Vagina (tissue), 2 donors: ENCODE data around the gene GPR55. TPM values are rescaled to one million over a fixed set of nuclear protein-coding genes. Genes with fewer than 3 reads are reported as not detected.
"Not testable (repeated sequence)": the region's sequence is repeated elsewhere in the genome, so short reads cannot be mapped to it uniquely, and the experiment has no call there.

Source experiments
- DNase-seq, 2 donors: peaks; one replicate each; pipeline ENCODE4 v3.0.0-alpha.2; 2017; ENCODE audit errors: extremely low spot score in 2 of 2
- H3K27ac ChIP-seq: fragments of 200-600 bp; sonication (generic); one replicate; pipeline ENCODE4 v1.5.1; 2019
- H3K27me3 ChIP-seq: fragments of 200-600 bp; sonication (generic); one replicate; pipeline ENCODE4 v1.5.1; 2019
- H3K36me3 ChIP-seq, 2 donors: fragments of 200-600 bp; sonication (generic); one replicate each; pipeline ENCODE4 v1.5.1; 2017 to 2019
- H3K4me1 ChIP-seq: fragments of 200-600 bp; sonication (generic); one replicate; pipeline ENCODE4 v1.5.1; 2019
- H3K4me3 ChIP-seq, 2 donors: fragments of 200-600 bp; sonication (generic); 1 replicate in 1 of 2; 2 replicates in 1 of 2; pipeline ENCODE4 v1.5.1; 2016 to 2019
- H3K9me3 ChIP-seq: fragments of 200-600 bp; sonication (generic); one replicate; pipeline ENCODE4 v1.5.1; 2019
- POLR2A ChIP-seq, 2 donors: fragments of 450-650 bp; IDR thresholded peaks; one replicate each; pipeline ENCODE4 v1.6.1; 2017; ENCODE audit warnings: antibody characterized with exemption in 2 of 2, mild to moderate bottlenecking in 2 of 2, moderate library complexity in 2 of 2
- POLR2AphosphoS5 ChIP-seq, 2 donors: sonication (generic); formaldehyde crosslinking; IDR thresholded peaks; one replicate each; pipeline ENCODE4 v1.9.0; 2017; ENCODE audit warnings: antibody characterized with exemption in 2 of 2, mild to moderate bottlenecking in 2 of 2, low read depth in 1 of 2; ENCODE audit not compliant: insufficient read depth in 1 of 2
- intact Hi-C: fragments of 100-400 bp; cut with DNase I; formaldehyde crosslinking; loops from one replicate; pipeline ENCODE4 v1.15.1; 2023
- total RNA-seq: library from RNA; depleted of rRNA; stranded (reverse); fragments of >200 nt; gene quantifications from one replicate; pipeline ENCODE4 v1.2.3, GENCODE V29; 2016
- TF ChIP-seq, protein P1 (sequence below), 3 experiments: fragments of 450-650 bp in 2 of 3; fragments of 200-600 bp in 1 of 3; sonication (generic) in 1 of 3; IDR thresholded peaks; one replicate each; pipeline ENCODE4 v1.5.1; 2017 to 2019; ENCODE audit warnings: antibody characterized with exemption in 3 of 3, mild to moderate bottlenecking in 2 of 3, moderate library complexity in 2 of 3

GPR55 gene
- total RNA-seq, 1 donor from 2014 or later, result 2.7 TPM

DNA sequence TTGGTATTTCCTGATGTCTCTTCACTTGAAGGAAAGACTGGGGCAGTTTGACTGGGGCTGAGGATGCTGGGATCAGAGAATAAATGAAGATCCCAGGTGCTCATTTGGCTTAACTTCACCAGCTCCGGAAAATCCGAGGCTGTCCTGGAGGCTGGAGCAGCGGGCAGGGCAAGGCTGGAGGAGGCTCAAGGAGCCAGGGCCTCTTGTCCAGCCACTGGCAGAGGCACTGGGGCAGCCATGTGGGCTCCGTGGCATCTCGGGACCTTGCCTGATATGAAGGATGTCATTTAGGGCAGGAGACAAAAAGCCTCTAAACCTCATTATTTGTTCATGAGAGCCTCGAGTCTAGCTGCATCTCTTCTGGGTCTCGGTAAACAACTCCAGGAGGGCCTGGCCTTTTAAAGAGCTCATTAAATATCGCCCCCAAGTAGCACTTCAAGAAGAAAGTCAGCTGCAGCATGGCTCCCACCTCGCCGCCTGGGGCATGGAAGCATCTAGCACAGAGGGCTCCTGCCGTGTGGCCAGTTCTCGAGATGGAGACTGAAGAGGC is 13.5 kb upstream of the GPR55 start:
- Histone ChIP-seq H3K27me3 (no peaks in the 10 kb centered on the region), H3K9me3 (no peaks in the 10 kb centered on the region), H3K4me3 (no peak overlapping the region), H3K27ac (no peak overlapping the region), H3K4me1 (peaks cover 7% of the 10 kb centered on the region), H3K36me3 (no peaks in the 10 kb centered on the region)
- TF ChIP-seq POLR2AphosphoS5 (IDR thresholded peaks at IDR 0.05; ENCODE audit: insufficient read depth in 1 of 2, low read depth in 1 of 2), result no peak
- TF ChIP-seq, protein P1, sequence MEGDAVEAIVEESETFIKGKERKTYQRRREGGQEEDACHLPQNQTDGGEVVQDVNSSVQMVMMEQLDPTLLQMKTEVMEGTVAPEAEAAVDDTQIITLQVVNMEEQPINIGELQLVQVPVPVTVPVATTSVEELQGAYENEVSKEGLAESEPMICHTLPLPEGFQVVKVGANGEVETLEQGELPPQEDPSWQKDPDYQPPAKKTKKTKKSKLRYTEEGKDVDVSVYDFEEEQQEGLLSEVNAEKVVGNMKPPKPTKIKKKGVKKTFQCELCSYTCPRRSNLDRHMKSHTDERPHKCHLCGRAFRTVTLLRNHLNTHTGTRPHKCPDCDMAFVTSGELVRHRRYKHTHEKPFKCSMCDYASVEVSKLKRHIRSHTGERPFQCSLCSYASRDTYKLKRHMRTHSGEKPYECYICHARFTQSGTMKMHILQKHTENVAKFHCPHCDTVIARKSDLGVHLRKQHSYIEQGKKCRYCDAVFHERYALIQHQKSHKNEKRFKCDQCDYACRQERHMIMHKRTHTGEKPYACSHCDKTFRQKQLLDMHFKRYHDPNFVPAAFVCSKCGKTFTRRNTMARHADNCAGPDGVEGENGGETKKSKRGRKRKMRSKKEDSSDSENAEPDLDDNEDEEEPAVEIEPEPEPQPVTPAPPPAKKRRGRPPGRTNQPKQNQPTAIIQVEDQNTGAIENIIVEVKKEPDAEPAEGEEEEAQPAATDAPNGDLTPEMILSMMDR (IDR thresholded peaks at IDR 0.05), result no peak
- TF ChIP-seq POLR2A (IDR thresholded peaks at IDR 0.05), result no peak
- DNase-seq, result no peak
- intact Hi-C loops, result no loop called here

GRCh38 chr2:230938098-230938497 is 13.1 kb upstream of the GPR55 start:
- peaks cover 7% of the 10 kb centered on the region for H3K4me1 ChIP-seq
- DNase-seq, result no peak
- intact Hi-C loops, result no loop called here
- no peaks in the 10 kb centered on the region for H3K27me3 ChIP-seq
- no peak overlapping the region for H3K4me3 ChIP-seq
- TF ChIP-seq, protein P1 (IDR thresholded peaks at IDR 0.05), result no peak
- TF ChIP-seq POLR2A (IDR thresholded peaks at IDR 0.05) (no peak), POLR2AphosphoS5 (IDR thresholded peaks at IDR 0.05; ENCODE audit: insufficient read depth in 1 of 2, low read depth in 1 of 2) (no peak)
- no peaks in the 10 kb centered on the region for H3K36me3 ChIP-seq
- H3K9me3 ChIP-seq, result no peaks in the 10 kb centered on the region
- H3K27ac ChIP-seq, result no peak overlapping the region

GRCh38 chr2:230937362-230937761 is 12.3 kb upstream of the GPR55 start:
- Histone ChIP-seq H3K4me1 (peaks cover 12% of the 10 kb centered on the region), H3K9me3 (no peaks in the 10 kb centered on the region), H3K27me3 (no peaks in the 10 kb centered on the region), H3K4me3 (no peak overlapping the region), H3K36me3 (no peaks in the 10 kb centered on the region), H3K27ac (no peak overlapping the region)
- DNase-seq, result no peak
- intact Hi-C loops, result no loop called here
- no peak for TF ChIP-seq POLR2AphosphoS5 (IDR thresholded peaks at IDR 0.05; ENCODE audit: insufficient read depth in 1 of 2, low read depth in 1 of 2)
- no peak for TF ChIP-seq POLR2A (IDR thresholded peaks at IDR 0.05)
- TF ChIP-seq, protein P1 (IDR thresholded peaks at IDR 0.05), result no peak

DNA sequence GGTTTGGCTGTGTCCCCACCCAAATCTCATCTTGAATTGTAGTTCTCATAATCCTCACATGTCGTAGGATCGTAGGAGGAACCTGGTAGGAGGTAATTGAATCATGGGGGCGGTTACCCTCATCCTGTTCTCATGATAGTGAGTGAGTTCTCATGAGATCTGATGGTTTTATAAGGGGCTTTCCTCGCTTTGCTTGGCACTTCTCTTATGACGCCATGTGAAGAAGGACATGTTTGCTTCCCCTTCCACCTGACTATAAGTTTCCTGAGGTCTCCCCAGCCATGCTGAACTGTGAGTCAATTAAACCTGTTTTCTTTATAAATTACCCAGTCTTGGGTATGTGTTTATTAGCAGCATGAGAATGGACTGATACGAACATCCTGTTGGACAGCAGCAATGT is 11.2 kb upstream of the GPR55 start:
- H3K4me3 ChIP-seq, H3K9me3 ChIP-seq, H3K27me3 ChIP-seq, H3K27ac ChIP-seq, intact Hi-C loops, H3K36me3 ChIP-seq: not testable (repeated sequence)
- H3K4me1 ChIP-seq, result peaks cover 15% of the 10 kb centered on the region
- peak in 1 of 2 donors; percentile 25 for DNase-seq

GRCh38 chr2:230935130-230935430 is 10.0 kb upstream of the GPR55 start:
- Histone ChIP-seq H3K4me1 (peaks cover 15% of the 10 kb centered on the region), H3K27me3 (no peaks in the 10 kb centered on the region), H3K4me3 (no peak overlapping the region), H3K27ac (no peak overlapping the region), H3K9me3 (no peaks in the 10 kb centered on the region), H3K36me3 (no peaks in the 10 kb centered on the region)
- TF ChIP-seq, protein P1 (IDR thresholded peaks at IDR 0.05), result no peak
- TF ChIP-seq POLR2AphosphoS5 (IDR thresholded peaks at IDR 0.05; ENCODE audit: insufficient read depth in 1 of 2, low read depth in 1 of 2) (no peak), POLR2A (IDR thresholded peaks at IDR 0.05) (no peak)
- intact Hi-C loops, result no loop called here
- DNase-seq, result peak in 1 of 2 donors; percentile 56
